HepG2 (cell line): Measurements from ENCODE around the gene TRIO. TPM values are rescaled to one million over a fixed set of nuclear protein-coding genes. Genes with fewer than 3 reads are reported as not detected.

Experiments
- ATAC-seq: fragments of 200-7000 bp; cut with Tn5 transposase; 3 replicates; pipeline ENCODE4 v1.9.1; 2020; ENCODE audit warnings: mild to moderate bottlenecking, moderate library complexity
- BruUV-seq: library from RNA; stranded (reverse); fragments of 400-500 nt; replicated peaks from 2 replicates; lab custom pipeline; 2021; lab: Mats Ljungman, UMichigan
- CTCF ChIA-PET: fragments of 300-600 bp; formaldehyde crosslinking; extraction: SDS; loops from one replicate; lab custom pipeline; 2021; ENCODE audit warnings: low total read pairs, inconsistent platforms, low intra/inter-chr PET ratio; lab: Yijun Ruan, JAX
- POLR2A ChIA-PET: fragments of 350-600 bp; sonication (Branson Sonifier 250); formaldehyde crosslinking; loops from one replicate; lab custom pipeline; 2020; ENCODE audit warnings: antibody characterized with exemption, inconsistent platforms; lab: Yijun Ruan, JAX
- DNase-seq: peaks from one replicate; pipeline ENCODE4 v3.0.0-alpha.2; 2015; ENCODE audit warnings: low spot score
- FAIRE-seq: peaks from 3 replicates; lab custom pipeline; 2011; peaks lifted over from hg19 to GRCh38; lab: Jason Lieb, UNC
- H2AFZ ChIP-seq: one replicate; pipeline ENCODE4 v1.6.1; 2011; ENCODE audit warnings: low read length, inconsistent platforms
- H3K27ac ChIP-seq: fragments of 300-600 bp; 3 replicates; pipeline ENCODE4 v1.8.0; 2011; ENCODE audit warnings: mixed run types, mild to moderate bottlenecking, mixed read lengths, low read length, inconsistent platforms; ENCODE audit not compliant: insufficient read depth; ENCODE audit errors: extremely low read length
- H3K27me3 ChIP-seq, 2 experiments: fragments of 200-600 bp in 1 of 2; 2 replicates in 1 of 2; 3 replicates in 1 of 2; pipeline versions ENCODE4 v1.6.0 to v1.8.0; 2011; ENCODE audit warnings: low read length in 2 of 2, mild to moderate bottlenecking in 2 of 2, moderate library complexity in 2 of 2, inconsistent platforms in 1 of 2; ENCODE audit not compliant: insufficient read depth in 2 of 2, control insufficient read depth in 1 of 2
- H3K36me3 ChIP-seq, 2 experiments: fragments of 200-600 bp in 1 of 2; replicated peaks in 1 of 2; 2 replicates in 1 of 2; 3 replicates in 1 of 2; pipeline versions ENCODE4 v1.5.1 to v1.8.0; 2011; ENCODE audit warnings: low read length in 2 of 2, inconsistent platforms in 1 of 2; ENCODE audit not compliant: insufficient read depth in 2 of 2, control insufficient read depth in 1 of 2
- H3K4me1 ChIP-seq: 2 replicates; pipeline ENCODE4 v1.5.1; 2012; ENCODE audit warnings: low read length, inconsistent platforms; ENCODE audit not compliant: insufficient read depth
- H3K4me2 ChIP-seq: 2 replicates; pipeline ENCODE4 v1.6.0; 2011; ENCODE audit warnings: low read depth, low read length, inconsistent platforms
- H3K4me3 ChIP-seq, 3 experiments: fragments of 200-600 bp in 1 of 3; sonication (generic), shearing (Covaris generic) in 1 of 3; replicated peaks in 1 of 3; 2 replicates each; pipeline ENCODE4 v1.5.1; 2011 to 2016; ENCODE audit warnings: low read length in 3 of 3, inconsistent platforms in 2 of 3, low read depth in 2 of 3, mild to moderate bottlenecking in 2 of 3, control low read depth in 1 of 3, mixed read lengths in 1 of 3; ENCODE audit not compliant: insufficient read depth in 1 of 3
- H3K79me2 ChIP-seq: one replicate; pipeline ENCODE4 v1.6.1; 2011; ENCODE audit warnings: low read length, inconsistent platforms; ENCODE audit not compliant: insufficient read depth
- H3K9ac ChIP-seq: 2 replicates; pipeline ENCODE4 v1.6.0; 2011; ENCODE audit warnings: mild to moderate bottlenecking, low read depth, low read length, inconsistent platforms; ENCODE audit not compliant: insufficient read depth
- H3K9me3 ChIP-seq: 2 replicates; pipeline ENCODE4 v1.5.1; 2012; ENCODE audit warnings: mild to moderate bottlenecking, low read length
- H4K20me1 ChIP-seq: 2 replicates; pipeline ENCODE4 v1.6.0; 2011; ENCODE audit warnings: inconsistent platforms, mild to moderate bottlenecking, low read length, moderate library complexity; ENCODE audit not compliant: insufficient read depth
- AGO1 ChIP-seq: fragments of 200-400 bp; formaldehyde crosslinking; IDR thresholded peaks from 2 replicates; pipeline ENCODE4 v1.6.1; 2017; ENCODE audit warnings: mild to moderate bottlenecking, low read depth, low read length, moderate library complexity; ENCODE audit not compliant: poor library complexity, severe bottlenecking
- CHD4 ChIP-seq: fragments of 200-600 bp; sonication (generic); IDR thresholded peaks from 2 replicates; pipeline ENCODE4 v1.7.0; 2017; ENCODE audit warnings: mild to moderate bottlenecking, low read length, borderline replicate concordance
- EP300 ChIP-seq, 3 experiments: sonication (generic) in 1 of 3; formaldehyde crosslinking in 1 of 3; IDR thresholded peaks; 2 replicates each; pipeline versions ENCODE4 v1.5.1 to v1.6.1; 2011 to 2020; ENCODE audit warnings: low read depth in 2 of 3, low read length in 2 of 3, borderline replicate concordance in 1 of 3, improper control_type of control experiment in 1 of 3, mild to moderate bottlenecking in 1 of 3, missing genetic modification reagents in 1 of 3, moderate library complexity in 1 of 3
- HNRNPUL1 ChIP-seq: fragments of 200-400 bp; formaldehyde crosslinking; IDR thresholded peaks from 2 replicates; pipeline ENCODE4 v1.6.1; 2017; ENCODE audit warnings: low read depth, mild to moderate bottlenecking, low read length, moderate library complexity
- KDM1A ChIP-seq: IDR thresholded peaks from 2 replicates; pipeline ENCODE4 v1.6.1; 2016; ENCODE audit warnings: missing compliant biosample characterization
- NRL ChIP-seq: sonication (generic); formaldehyde crosslinking; IDR thresholded peaks from 2 replicates; pipeline ENCODE4 v1.5.0; 2020; ENCODE audit warnings: missing genetic modification reagents, mild to moderate bottlenecking, moderate library complexity, borderline replicate concordance
- RXRA ChIP-seq: sonication (generic); formaldehyde crosslinking; IDR thresholded peaks from 2 replicates; pipeline ENCODE4 v1.5.1; 2020; ENCODE audit warnings: missing genetic modification reagents
- SNAI1 ChIP-seq: sonication (generic); formaldehyde crosslinking; IDR thresholded peaks from 2 replicates; pipeline ENCODE4 v1.5.0; 2020; ENCODE audit warnings: mild to moderate bottlenecking, missing genetic modification reagents, borderline replicate concordance
- THAP11 ChIP-seq: IDR thresholded peaks from 2 replicates; pipeline ENCODE4 v1.6.1; 2016; ENCODE audit warnings: missing biosample characterization, missing genetic modification reagents
- ZNF230 ChIP-seq: sonication (generic); formaldehyde crosslinking; IDR thresholded peaks from 2 replicates; pipeline ENCODE4 v1.4.0; 2020; ENCODE audit warnings: mild to moderate bottlenecking, missing genetic modification reagents
- ZNF282 ChIP-seq: fragments of 450-650 bp; IDR thresholded peaks from 2 replicates; pipeline ENCODE4 v1.6.1; 2018; ENCODE audit not compliant: partially characterized antibody
- ZNF629 ChIP-seq: sonication (generic); formaldehyde crosslinking; conservative IDR thresholded peaks from 2 replicates; pipeline ENCODE4 v1.5.0; 2020; ENCODE audit warnings: missing genetic modification reagents
- ZNF850 ChIP-seq: sonication (generic); formaldehyde crosslinking; conservative IDR thresholded peaks from 2 replicates; pipeline ENCODE4 v1.9.0; 2021; ENCODE audit warnings: mild to moderate bottlenecking, missing genetic modification reagents
- WGBS: methylation state at CpG from one replicate; pipeline ENCODE4 v1.1.6; 2017; ENCODE audit warnings: low lambda C conversion rate; 5-methylcytosine and 5-hydroxymethylcytosine counted together
- in situ Hi-C: cut with HindIII; loops from 2 replicates; pipeline ENCODE4 v1.10.0; 2017; ENCODE audit warnings: low pct_unique_long_range_greater_than_20kb; ENCODE audit not compliant: extremely low pct_ligation_motif_present
- intact Hi-C: fragments of 100-400 bp; cut with micrococcal nuclease; formaldehyde crosslinking; loops from one replicate; pipeline ENCODE4 v1.10.0; 2022; ENCODE audit not compliant: unreplicated experiment
- polyA plus RNA-seq, 8 experiments: library from polyadenylated mRNA; depleted of rRNA in 3 of 8; stranded (reverse) in 7 of 8; unstranded in 1 of 8; fragments of >200 nt; fragmentation: Illumina TruSeq in 4 of 8; extraction: Trizol in 4 of 8; gene quantifications; 2 replicates each; pipeline versions ENCODE4 v1.2.1 to v1.2.3, GENCODE V29; 2011 to 2016; ENCODE audit warnings: low read depth in 4 of 8, missing spikeins in 1 of 8, mixed read lengths in 1 of 8; ENCODE audit not compliant: insufficient read depth in 1 of 8
- total RNA-seq, 5 experiments: library from RNA; depleted of rRNA; stranded (reverse); fragments of >200 nt; fragmentation: Illumina TruSeq; extraction: Trizol; gene quantifications; 2 replicates each; pipeline ENCODE4 v1.2.3, GENCODE V29; 2016; ENCODE audit warnings: low read depth in 1 of 5
- TF ChIP-seq, protein P1 (sequence below): sonication (generic); formaldehyde crosslinking; IDR thresholded peaks from 2 replicates; pipeline ENCODE4 v1.4.0; 2020; ENCODE audit warnings: missing genetic modification reagents
- TF ChIP-seq, protein P2 (sequence below): sonication (generic); formaldehyde crosslinking; IDR thresholded peaks from 2 replicates; pipeline ENCODE4 v1.4.0; 2020; ENCODE audit warnings: low read depth, missing genetic modification reagents
- TF ChIP-seq, protein P3 (sequence below): sonication (generic); formaldehyde crosslinking; IDR thresholded peaks from 2 replicates; pipeline ENCODE4 v1.4.0; 2020; ENCODE audit warnings: mild to moderate bottlenecking, low read depth, missing genetic modification reagents

TRIO gene
- total and polyA plus RNA-seq, 2 of the 13 experiments (the other 11 are each of a cell fraction or from before 2014, with no cell fraction given): 45.2 to 45.9 TPM

DNA sequence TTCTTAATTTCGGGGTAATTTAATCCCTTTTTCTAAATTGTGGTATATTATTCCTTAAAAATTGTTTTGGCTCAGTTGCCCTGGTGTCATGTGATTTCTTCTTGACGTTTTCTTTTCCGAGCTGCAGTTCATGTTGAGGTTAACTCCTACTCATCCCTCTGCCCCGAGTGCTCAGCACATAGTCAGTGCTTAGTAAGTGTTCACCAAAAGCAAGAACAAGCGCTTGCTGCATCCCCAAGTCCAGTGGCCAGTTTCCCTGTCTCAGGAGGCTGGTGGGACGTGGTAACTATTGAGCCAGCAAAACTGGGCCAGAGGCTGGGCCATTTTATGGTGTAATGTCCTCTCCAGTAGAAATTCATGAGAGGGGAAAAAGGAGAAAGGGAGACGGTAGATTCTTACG lies 23.3 kb downstream of the TRIO start:
- FAIRE-seq (no peak), DNase-seq (no peak), ATAC-seq (no peak)
- Histone ChIP-seq H3K36me3 (no peaks in the 10 kb centered on the region), H3K9me3 (no peaks in the 10 kb centered on the region; the same call in 1 of the 2 replicates), H3K27ac (no peak overlapping the region), H3K27me3 (no peaks in the 10 kb centered on the region), H3K9ac (no peak overlapping the region), H3K4me3 (no peak overlapping the region), H3K4me1 (peaks cover 86% of the 10 kb centered on the region), H3K4me2 (no peak overlapping the region), H4K20me1 (peaks cover 36% of the 10 kb centered on the region), H3K79me2 (peaks cover 99% of the 10 kb centered on the region), H2AFZ (no peak overlapping the region)
- TF ChIP-seq SNAI1: no peak
- TF ChIP-seq HNRNPUL1: no peak
- TF ChIP-seq, protein P1, sequence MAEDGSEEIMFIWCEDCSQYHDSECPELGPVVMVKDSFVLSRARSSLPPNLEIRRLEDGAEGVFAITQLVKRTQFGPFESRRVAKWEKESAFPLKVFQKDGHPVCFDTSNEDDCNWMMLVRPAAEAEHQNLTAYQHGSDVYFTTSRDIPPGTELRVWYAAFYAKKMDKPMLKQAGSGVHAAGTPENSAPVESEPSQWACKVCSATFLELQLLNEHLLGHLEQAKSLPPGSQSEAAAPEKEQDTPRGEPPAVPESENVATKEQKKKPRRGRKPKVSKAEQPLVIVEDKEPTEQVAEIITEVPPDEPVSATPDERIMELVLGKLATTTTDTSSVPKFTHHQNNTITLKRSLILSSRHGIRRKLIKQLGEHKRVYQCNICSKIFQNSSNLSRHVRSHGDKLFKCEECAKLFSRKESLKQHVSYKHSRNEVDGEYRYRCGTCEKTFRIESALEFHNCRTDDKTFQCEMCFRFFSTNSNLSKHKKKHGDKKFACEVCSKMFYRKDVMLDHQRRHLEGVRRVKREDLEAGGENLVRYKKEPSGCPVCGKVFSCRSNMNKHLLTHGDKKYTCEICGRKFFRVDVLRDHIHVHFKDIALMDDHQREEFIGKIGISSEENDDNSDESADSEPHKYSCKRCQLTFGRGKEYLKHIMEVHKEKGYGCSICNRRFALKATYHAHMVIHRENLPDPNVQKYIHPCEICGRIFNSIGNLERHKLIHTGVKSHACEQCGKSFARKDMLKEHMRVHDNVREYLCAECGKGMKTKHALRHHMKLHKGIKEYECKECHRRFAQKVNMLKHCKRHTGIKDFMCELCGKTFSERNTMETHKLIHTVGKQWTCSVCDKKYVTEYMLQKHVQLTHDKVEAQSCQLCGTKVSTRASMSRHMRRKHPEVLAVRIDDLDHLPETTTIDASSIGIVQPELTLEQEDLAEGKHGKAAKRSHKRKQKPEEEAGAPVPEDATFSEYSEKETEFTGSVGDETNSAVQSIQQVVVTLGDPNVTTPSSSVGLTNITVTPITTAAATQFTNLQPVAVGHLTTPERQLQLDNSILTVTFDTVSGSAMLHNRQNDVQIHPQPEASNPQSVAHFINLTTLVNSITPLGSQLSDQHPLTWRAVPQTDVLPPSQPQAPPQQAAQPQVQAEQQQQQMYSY (CRISPR knock-in tag): no peak
- TF ChIP-seq, protein P2, sequence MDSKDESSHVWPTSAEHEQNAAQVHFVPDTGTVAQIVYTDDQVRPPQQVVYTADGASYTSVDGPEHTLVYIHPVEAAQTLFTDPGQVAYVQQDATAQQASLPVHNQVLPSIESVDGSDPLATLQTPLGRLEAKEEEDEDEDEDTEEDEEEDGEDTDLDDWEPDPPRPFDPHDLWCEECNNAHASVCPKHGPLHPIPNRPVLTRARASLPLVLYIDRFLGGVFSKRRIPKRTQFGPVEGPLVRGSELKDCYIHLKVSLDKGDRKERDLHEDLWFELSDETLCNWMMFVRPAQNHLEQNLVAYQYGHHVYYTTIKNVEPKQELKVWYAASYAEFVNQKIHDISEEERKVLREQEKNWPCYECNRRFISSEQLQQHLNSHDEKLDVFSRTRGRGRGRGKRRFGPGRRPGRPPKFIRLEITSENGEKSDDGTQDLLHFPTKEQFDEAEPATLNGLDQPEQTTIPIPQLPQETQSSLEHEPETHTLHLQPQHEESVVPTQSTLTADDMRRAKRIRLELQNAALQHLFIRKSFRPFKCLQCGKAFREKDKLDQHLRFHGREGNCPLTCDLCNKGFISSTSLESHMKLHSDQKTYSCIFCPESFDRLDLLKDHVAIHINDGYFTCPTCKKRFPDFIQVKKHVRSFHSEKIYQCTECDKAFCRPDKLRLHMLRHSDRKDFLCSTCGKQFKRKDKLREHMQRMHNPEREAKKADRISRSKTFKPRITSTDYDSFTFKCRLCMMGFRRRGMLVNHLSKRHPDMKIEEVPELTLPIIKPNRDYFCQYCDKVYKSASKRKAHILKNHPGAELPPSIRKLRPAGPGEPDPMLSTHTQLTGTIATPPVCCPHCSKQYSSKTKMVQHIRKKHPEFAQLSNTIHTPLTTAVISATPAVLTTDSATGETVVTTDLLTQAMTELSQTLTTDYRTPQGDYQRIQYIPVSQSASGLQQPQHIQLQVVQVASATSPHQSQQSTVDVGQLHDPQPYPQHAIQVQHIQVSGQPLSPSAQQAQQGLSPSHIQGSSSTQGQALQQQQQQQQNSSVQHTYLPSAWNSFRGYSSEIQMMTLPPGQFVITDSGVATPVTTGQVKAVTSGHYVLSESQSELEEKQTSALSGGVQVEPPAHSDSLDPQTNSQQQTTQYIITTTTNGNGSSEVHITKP (CRISPR knock-in tag): no peak
- no peak for TF ChIP-seq ZNF282
- TF ChIP-seq THAP11 (CRISPR knock-in tag): no peak
- no peak for TF ChIP-seq EP300 (IDR thresholded peaks at IDR 0.05; ENCODE audit: low read depth in 2 of 2, low read length in 2 of 2)
- no peak for TF ChIP-seq EP300 (CRISPR knock-in tag; IDR thresholded peaks at IDR 0.05; ENCODE audit: borderline replicate concordance)
- TF ChIP-seq CHD4: no peak
- no peak for TF ChIP-seq ZNF230 (CRISPR knock-in tag)
- no peak for TF ChIP-seq RXRA
- TF ChIP-seq, protein P3, sequence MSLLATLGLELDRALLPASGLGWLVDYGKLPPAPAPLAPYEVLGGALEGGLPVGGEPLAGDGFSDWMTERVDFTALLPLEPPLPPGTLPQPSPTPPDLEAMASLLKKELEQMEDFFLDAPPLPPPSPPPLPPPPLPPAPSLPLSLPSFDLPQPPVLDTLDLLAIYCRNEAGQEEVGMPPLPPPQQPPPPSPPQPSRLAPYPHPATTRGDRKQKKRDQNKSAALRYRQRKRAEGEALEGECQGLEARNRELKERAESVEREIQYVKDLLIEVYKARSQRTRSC (CRISPR knock-in tag): no peak
- TF ChIP-seq NRL (CRISPR knock-in tag): no peak
- TF ChIP-seq ZNF629: no peak
- no peak for TF ChIP-seq KDM1A
- TF ChIP-seq AGO1: no peak
- no peak for TF ChIP-seq ZNF850 (CRISPR knock-in tag)
- BruUV-seq: no TSS peak
- in situ Hi-C loops (loop anchor here (5.0 kb wide), 1 partner anchor 46 kb away; no protein-coding TSS in a partner anchor), intact Hi-C loops (no loop called here)
- POLR2A ChIA-PET: interaction anchor here (1.5 kb wide), 1 partner anchor 17 kb away, joined by 5 read pairs; no protein-coding TSS in a partner anchor
- CTCF ChIA-PET: no interaction called here
- WGBS: 93% methylated on average over 8 of the region's 8 CpGs
